Cardiac muscle cell (in vitro differentiated cells and primary cell): ENCODE results near the gene HMX1. TPM values are rescaled to one million over a fixed set of nuclear protein-coding genes. Genes with fewer than 3 reads are reported as not detected.
A peak's percentile ranks its signal among the peaks of the same experiment; 100 is the strongest.

Experiments
- DNase-seq, 2 donors: peaks; one replicate each; pipeline versions ENCODE4 v3.0.0 to v3.0.0-alpha.2; 2010 to 2017; ENCODE audit warnings: low read depth in 1 of 2, low spot score in 1 of 2
- H3K27ac ChIP-seq: fragments of 200-600 bp; sonication (generic); 2 replicates; pipeline ENCODE4 v1.5.1; 2016
- H3K27me3 ChIP-seq: fragments of 200-600 bp; sonication (generic); 2 replicates; pipeline ENCODE4 v1.6.0; 2016; ENCODE audit warnings: control low read depth
- H3K36me3 ChIP-seq: fragments of 200-600 bp; sonication (generic); 2 replicates; pipeline ENCODE4 v1.5.1; 2016; ENCODE audit warnings: control low read depth
- H3K4me1 ChIP-seq: fragments of 200-600 bp; sonication (generic); 2 replicates; pipeline ENCODE4 v1.8.1; 2017; ENCODE audit warnings: low read depth, mild to moderate bottlenecking, mixed run types
- H3K4me3 ChIP-seq: fragments of 200-600 bp; sonication (generic); 2 replicates; pipeline ENCODE4 v1.5.1; 2016; ENCODE audit warnings: mild to moderate bottlenecking
- H3K9me3 ChIP-seq: fragments of 200-600 bp; sonication (generic); 2 replicates; pipeline ENCODE4 v1.5.1; 2017; ENCODE audit warnings: low read depth, mild to moderate bottlenecking, control low read depth
- polyA plus RNA-seq: library from polyadenylated mRNA; unstranded; fragments of >200 nt; fragmentation: Nextera tagmentation; extraction: Ambion mirVana; gene quantifications from 2 replicates; pipeline ENCODE4 v1.2.1, GENCODE V29; 2016
- total RNA-seq: library from RNA; depleted of rRNA; stranded (reverse); fragments of >200 nt; gene quantifications from 2 replicates; pipeline ENCODE4 v1.2.3, GENCODE V29; 2016
- TF ChIP-seq, protein P1 (sequence below): IDR thresholded peaks from 2 replicates; pipeline ENCODE4 v1.5.1; 2012; ENCODE audit warnings: low read depth, mild to moderate bottlenecking, low read length

HMX1 gene
- not detected in 2 replicates for total RNA-seq
- polyA plus RNA-seq = 0.13 TPM in 1 of 2 replicates, not detected in the other

DNA sequence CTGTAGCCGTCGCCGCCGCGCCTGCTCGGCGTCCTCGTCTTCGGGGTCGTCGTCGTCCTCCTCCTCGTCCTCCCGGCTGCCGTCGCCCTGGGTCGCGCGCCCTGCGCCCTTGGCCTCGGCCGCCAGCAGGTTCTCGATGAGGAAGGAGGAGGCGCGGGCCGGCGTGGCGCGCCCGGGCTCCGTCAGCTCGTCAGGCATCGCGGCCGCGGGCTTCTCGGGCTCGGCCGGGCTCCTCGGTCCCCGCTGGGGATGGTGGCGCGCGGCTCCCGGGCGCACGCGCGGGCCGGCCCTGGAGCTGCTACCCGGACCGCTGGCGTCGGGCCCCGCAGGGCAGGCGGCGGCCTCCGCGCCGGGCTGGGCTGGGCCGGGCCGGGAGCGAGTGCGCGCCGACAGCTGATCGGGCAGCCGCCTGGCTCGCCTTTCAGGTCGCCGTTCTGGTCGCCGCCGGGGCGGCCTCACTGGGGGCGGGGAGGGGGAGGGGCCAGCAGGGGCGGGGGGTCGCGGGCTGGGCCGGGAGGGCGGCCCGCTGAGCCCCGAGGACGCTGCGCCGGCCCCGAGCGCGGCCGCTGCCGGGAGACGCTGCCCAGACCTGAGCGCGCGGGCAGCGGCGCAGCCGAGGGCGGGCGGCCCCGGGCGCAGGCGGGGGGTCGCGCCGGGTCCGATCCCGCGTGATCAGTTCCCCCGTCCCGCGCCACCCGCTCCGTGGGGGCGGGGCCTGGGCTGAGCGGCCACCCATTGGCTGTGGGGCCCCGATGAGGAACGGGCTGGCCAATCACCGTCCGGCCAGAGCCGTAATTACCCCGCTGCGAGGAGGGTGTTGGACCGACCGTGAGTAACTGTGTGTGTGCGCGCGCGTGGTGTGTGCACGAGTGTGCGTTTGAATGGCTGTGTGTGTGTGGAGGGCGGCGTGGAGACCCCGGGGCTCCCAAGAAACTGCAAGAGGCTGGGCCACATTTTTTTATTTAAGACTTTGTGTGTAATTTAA lies at the start of gene HMX1:
HMX1 (minus strand) TSS at position 423 of the 985 bp plus-strand sequence; CDS start at position 198, 225 bp downstream.
- Histone ChIP-seq H3K4me3 (peak within 1 kb of the TSS; percentile 19), H3K36me3 (no peaks in the 10 kb centered on the region), H3K4me1 (no peaks in the 10 kb centered on the region), H3K27ac (no peak within 1 kb of the TSS), H3K9me3 (no peaks in the 10 kb centered on the region), H3K27me3 (peaks cover 100% of the 10 kb centered on the region)
- peak in 1 of 2 donors; percentile 45 for DNase-seq
- TF ChIP-seq, protein P1, sequence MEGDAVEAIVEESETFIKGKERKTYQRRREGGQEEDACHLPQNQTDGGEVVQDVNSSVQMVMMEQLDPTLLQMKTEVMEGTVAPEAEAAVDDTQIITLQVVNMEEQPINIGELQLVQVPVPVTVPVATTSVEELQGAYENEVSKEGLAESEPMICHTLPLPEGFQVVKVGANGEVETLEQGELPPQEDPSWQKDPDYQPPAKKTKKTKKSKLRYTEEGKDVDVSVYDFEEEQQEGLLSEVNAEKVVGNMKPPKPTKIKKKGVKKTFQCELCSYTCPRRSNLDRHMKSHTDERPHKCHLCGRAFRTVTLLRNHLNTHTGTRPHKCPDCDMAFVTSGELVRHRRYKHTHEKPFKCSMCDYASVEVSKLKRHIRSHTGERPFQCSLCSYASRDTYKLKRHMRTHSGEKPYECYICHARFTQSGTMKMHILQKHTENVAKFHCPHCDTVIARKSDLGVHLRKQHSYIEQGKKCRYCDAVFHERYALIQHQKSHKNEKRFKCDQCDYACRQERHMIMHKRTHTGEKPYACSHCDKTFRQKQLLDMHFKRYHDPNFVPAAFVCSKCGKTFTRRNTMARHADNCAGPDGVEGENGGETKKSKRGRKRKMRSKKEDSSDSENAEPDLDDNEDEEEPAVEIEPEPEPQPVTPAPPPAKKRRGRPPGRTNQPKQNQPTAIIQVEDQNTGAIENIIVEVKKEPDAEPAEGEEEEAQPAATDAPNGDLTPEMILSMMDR = no peak

DNA sequence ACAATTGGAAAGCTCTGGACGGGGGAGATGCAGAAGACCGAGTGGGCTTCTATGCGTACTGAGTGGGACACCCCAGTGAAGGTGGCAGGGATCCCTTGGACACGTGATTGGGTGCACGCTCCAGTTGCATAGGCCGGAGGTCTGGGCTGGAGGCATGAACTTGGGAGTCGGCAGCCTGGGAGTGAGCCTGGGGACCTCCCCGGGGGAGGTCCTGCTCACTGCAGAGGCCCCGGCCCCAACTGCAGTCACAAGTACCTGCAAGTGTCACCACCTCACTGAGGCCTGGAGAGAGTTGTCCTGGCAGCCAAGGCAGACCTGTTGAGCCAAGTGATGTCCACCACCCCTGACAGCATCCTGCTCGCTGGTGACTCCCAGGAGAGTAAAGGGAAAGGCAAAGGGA lies 49.3 kb upstream of the HMX1 start:
- DNase-seq = no peak
- Histone ChIP-seq H3K4me1 (no peaks in the 10 kb centered on the region), H3K9me3 (no peaks in the 10 kb centered on the region), H3K27me3 (peaks cover 21% of the 10 kb centered on the region), H3K4me3 (no peak overlapping the region), H3K36me3 (no peaks in the 10 kb centered on the region), H3K27ac (no peak overlapping the region)
- TF ChIP-seq, protein P1 = no peak

DNA sequence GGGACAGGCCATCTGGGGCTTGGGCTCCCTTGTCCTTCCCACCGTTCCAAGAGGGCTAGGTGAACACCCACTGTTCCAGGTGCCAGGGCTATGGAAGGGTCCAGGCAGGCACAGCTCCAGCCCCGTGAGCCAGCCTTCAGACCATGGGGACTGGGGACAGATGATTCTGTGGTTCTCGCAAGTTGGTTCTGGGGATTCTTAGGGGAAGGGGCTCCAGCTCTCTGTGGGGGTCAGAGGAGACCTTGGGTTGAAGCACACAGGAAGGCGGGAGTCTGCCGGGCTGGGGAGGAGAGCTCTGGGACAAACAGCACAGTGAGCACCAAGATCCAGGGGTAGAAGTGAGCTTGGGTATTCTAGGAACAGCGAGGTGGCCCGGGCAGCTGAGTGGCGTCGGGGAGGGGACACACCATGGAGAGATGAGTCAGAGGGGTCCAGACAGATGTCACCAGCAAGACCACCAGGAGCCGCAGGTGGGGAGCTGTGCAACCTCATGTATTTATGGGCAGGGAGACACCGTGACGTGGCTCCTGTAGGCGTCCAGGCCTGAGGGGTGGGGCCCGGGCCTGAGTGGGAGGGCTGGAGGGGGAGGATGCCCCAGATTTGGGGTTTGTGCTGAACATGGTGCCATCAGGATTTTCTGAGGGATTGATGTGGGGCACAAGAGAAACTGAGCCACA lies 48.8 kb upstream of the HMX1 start:
- H3K36me3 ChIP-seq = no peaks in the 10 kb centered on the region
- H3K27me3 ChIP-seq = peaks cover 27% of the 10 kb centered on the region
- TF ChIP-seq, protein P1 = no peak
- DNase-seq = no peak
- no peak overlapping the region for H3K4me3 ChIP-seq
- no peaks in the 10 kb centered on the region for H3K4me1 ChIP-seq
- no peak overlapping the region for H3K27ac ChIP-seq
- no peaks in the 10 kb centered on the region for H3K9me3 ChIP-seq

DNA sequence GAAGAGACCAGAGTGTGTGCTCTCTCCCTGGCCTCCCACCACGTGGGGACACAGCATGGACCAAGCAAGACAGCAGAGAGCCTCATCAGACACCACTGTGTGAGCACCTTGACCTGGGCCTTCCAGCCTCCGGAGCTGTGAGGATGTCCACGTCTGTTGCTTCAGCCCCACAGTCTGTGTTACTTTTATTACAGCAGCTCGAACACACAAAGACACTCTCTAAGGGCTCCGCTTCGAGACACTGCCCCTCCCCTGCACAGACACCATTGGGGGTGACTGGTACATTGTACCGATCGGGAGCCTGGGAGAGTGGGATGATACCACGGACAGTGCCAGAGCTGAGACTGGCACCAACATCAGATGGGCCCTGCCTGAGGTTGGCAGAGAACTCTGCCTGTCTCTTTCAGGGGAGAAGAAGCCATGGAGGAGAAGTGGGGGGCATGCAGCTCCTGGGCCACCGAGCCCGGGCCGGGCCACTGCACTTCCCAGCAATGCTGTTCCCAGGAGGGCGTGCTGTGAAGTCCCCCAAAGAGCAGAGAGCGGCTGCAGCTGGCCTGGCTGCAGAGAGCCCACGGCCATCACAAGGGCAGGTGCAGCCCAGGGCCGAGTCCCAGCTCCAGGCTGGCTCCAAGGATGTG lies 48.1 kb upstream of the HMX1 start:
- no peak for DNase-seq
- H3K36me3 ChIP-seq = no peaks in the 10 kb centered on the region

More for the DNA sequence above, 48.1 kb upstream of the HMX1 start:
- TF ChIP-seq, protein P1 = no peak
- no peak overlapping the region for H3K27ac ChIP-seq
- H3K27me3 ChIP-seq = peaks cover 32% of the 10 kb centered on the region
- H3K4me1 ChIP-seq = no peaks in the 10 kb centered on the region
- H3K4me3 ChIP-seq = no peak overlapping the region
- no peaks in the 10 kb centered on the region for H3K9me3 ChIP-seq
